CD4-positive, CD25-positive, alpha-beta regulatory T cell (primary cell): ENCODE data around the gene ATP1A2. TPM values are rescaled to one million over a fixed set of nuclear protein-coding genes. Genes with fewer than 3 reads are reported as not detected.
"Not testable (repeated sequence)": the region's sequence is repeated elsewhere in the genome, so short reads cannot be mapped to it uniquely, and the experiment has no call there.

Experiments
- ATAC-seq, 2 donors: fragments of 150-1000 bp; cut with Tn5 transposase; one replicate each; pipeline ENCODE4 v1.10.0; 2021; ENCODE audit warnings: low read depth in 2 of 2, moderate number of reproducible peaks in 2 of 2, moderate library complexity in 1 of 2
- DNase-seq, 3 donors: peaks; one replicate each; pipeline versions ENCODE4 v3.0.0 to v3.0.0-alpha.2; 2012 to 2022; ENCODE audit warnings: mixed read lengths in 1 of 3
- H3K27ac ChIP-seq: one replicate; pipeline ENCODE4 v1.7.0; 2013; ENCODE audit warnings: mild to moderate bottlenecking, low read length; ENCODE audit not compliant: insufficient read depth, poor library complexity, severe bottlenecking
- H3K27me3 ChIP-seq: one replicate; pipeline ENCODE4 v1.7.0; 2013; ENCODE audit warnings: low read length; ENCODE audit not compliant: control insufficient read depth, insufficient read depth
- H3K36me3 ChIP-seq: one replicate; pipeline ENCODE4 v1.7.0; 2013; ENCODE audit warnings: mild to moderate bottlenecking, low read length, moderate library complexity; ENCODE audit not compliant: control insufficient read depth, insufficient read depth
- H3K4me1 ChIP-seq: 2 replicates; pipeline ENCODE4 v1.7.0; 2013; ENCODE audit warnings: mild to moderate bottlenecking, low read length; ENCODE audit not compliant: insufficient read depth, control insufficient read depth, poor library complexity, severe bottlenecking
- H3K4me3 ChIP-seq: one replicate; pipeline ENCODE4 v1.7.0; 2013; ENCODE audit warnings: low read depth, mild to moderate bottlenecking, low read length, moderate library complexity
- H3K9me3 ChIP-seq, 2 experiments: 1 replicate in 1 of 2; 2 replicates in 1 of 2; pipeline ENCODE4 v1.7.0; 2013; ENCODE audit warnings: low read length in 2 of 2, mild to moderate bottlenecking in 1 of 2, moderate library complexity in 1 of 2; ENCODE audit not compliant: control insufficient read depth in 2 of 2
- H3K27ac Mint-ChIP-seq, 3 donors: one replicate each; pipeline ENCODE4 v1.8.0; 2020 to 2022; ENCODE audit warnings: mild to moderate bottlenecking in 3 of 3, mixed read lengths in 3 of 3, moderate library complexity in 2 of 3
- H3K27me3 Mint-ChIP-seq: one replicate; pipeline ENCODE4 v1.8.0; 2022; ENCODE audit warnings: mild to moderate bottlenecking, mixed read lengths
- H3K36me3 Mint-ChIP-seq: one replicate; pipeline ENCODE4 v1.8.0; 2020; ENCODE audit warnings: mixed read lengths
- H3K4me1 Mint-ChIP-seq, 4 donors: one replicate each; pipeline ENCODE4 v1.8.0; 2020 to 2022; ENCODE audit warnings: mixed read lengths in 4 of 4, mild to moderate bottlenecking in 1 of 4
- H3K4me3 Mint-ChIP-seq, 4 donors: one replicate each; pipeline ENCODE4 v1.8.0; 2020 to 2022; ENCODE audit warnings: mild to moderate bottlenecking in 4 of 4, mixed read lengths in 4 of 4, moderate library complexity in 3 of 4
- H3K9me3 Mint-ChIP-seq, 7 donors: one replicate each; pipeline ENCODE4 v1.8.0; 2020 to 2022; ENCODE audit warnings: mixed read lengths in 7 of 7, mild to moderate bottlenecking in 3 of 7, moderate library complexity in 2 of 7
- polyA plus RNA-seq, 4 donors: library from polyadenylated mRNA; unstranded; fragments of 300-500 nt; fragmentation: Illumina TruSeq; gene quantifications; one replicate each; pipeline ENCODE4 v1.2.3, GENCODE V29; 2021
- total RNA-seq: library from RNA; stranded (reverse); gene quantifications from one replicate; pipeline ENCODE4 v1.2.3, GENCODE V29; 2022

The ATP1A2 gene
- total and polyA plus RNA-seq, 5 donors from 2014 or later = not detected

- no peak overlapping the region for H3K4me3 Mint-ChIP-seq
- no peaks in the 10 kb centered on the region for H3K27me3 ChIP-seq
- H3K9me3 ChIP-seq = no peaks in the 10 kb centered on the region
- H3K4me1 Mint-ChIP-seq = no peaks in the 10 kb centered on the region
- H3K27me3 Mint-ChIP-seq = no peaks in the 10 kb centered on the region
- ATAC-seq (no peak), DNase-seq (no peak)
- no peaks in the 10 kb centered on the region for H3K36me3 ChIP-seq
- no peak overlapping the region for H3K27ac Mint-ChIP-seq
- no peaks in the 10 kb centered on the region for H3K9me3 Mint-ChIP-seq
- H3K36me3 Mint-ChIP-seq = no peaks in the 10 kb centered on the region
- H3K4me3 ChIP-seq = no peak overlapping the region
- no peaks in the 10 kb centered on the region for H3K4me1 ChIP-seq
- H3K27ac ChIP-seq = no peak overlapping the region
These were observed 9.3 kb downstream of the ATP1A2 start for GRCh38 chr1:160124705-160125478.

- no peaks in the 10 kb centered on the region for H3K4me1 Mint-ChIP-seq
- no peak for ATAC-seq
- no peak for DNase-seq
- Histone ChIP-seq H3K4me3 (no peak overlapping the region), H3K27me3 (no peaks in the 10 kb centered on the region), H3K36me3 (no peaks in the 10 kb centered on the region), H3K4me1 (no peaks in the 10 kb centered on the region), H3K9me3 (no peaks in the 10 kb centered on the region), H3K27ac (no peak overlapping the region)
- no peaks in the 10 kb centered on the region for H3K9me3 Mint-ChIP-seq
- H3K27ac Mint-ChIP-seq = no peak overlapping the region
- H3K27me3 Mint-ChIP-seq = no peaks in the 10 kb centered on the region
- H3K4me3 Mint-ChIP-seq = no peak overlapping the region
- no peaks in the 10 kb centered on the region for H3K36me3 Mint-ChIP-seq
These were observed 10.2 kb downstream of the ATP1A2 start for GRCh38 chr1:160125746-160126145.

GRCh38 chr1:160126342-160126741 is 10.8 kb downstream of the ATP1A2 start:
- not testable (repeated sequence) for H3K4me3 Mint-ChIP-seq, H3K27me3 Mint-ChIP-seq, H3K4me1 ChIP-seq, H3K27ac Mint-ChIP-seq, H3K36me3 Mint-ChIP-seq, ATAC-seq, H3K27ac ChIP-seq, H3K4me3 ChIP-seq, H3K36me3 ChIP-seq, DNase-seq, H3K4me1 Mint-ChIP-seq, H3K9me3 Mint-ChIP-seq, H3K9me3 ChIP-seq, H3K27me3 ChIP-seq

GRCh38 chr1:160127381-160127780 is 11.8 kb downstream of the ATP1A2 start:
- no peak for ATAC-seq
- Histone ChIP-seq H3K4me3 (no peak overlapping the region), H3K4me1 (no peaks in the 10 kb centered on the region), H3K27ac (no peak overlapping the region), H3K36me3 (no peaks in the 10 kb centered on the region), H3K9me3 (no peaks in the 10 kb centered on the region), H3K27me3 (peaks cover 2% of the 10 kb centered on the region)
- Mint-ChIP-seq H3K36me3 (no peaks in the 10 kb centered on the region), H3K4me1 (no peaks in the 10 kb centered on the region), H3K9me3 (no peaks in the 10 kb centered on the region), H3K4me3 (no peak overlapping the region), H3K27ac (no peak overlapping the region), H3K27me3 (no peaks in the 10 kb centered on the region)
- no peak for DNase-seq

- H3K4me1 ChIP-seq = no peaks in the 10 kb centered on the region
- H3K36me3 ChIP-seq = no peaks in the 10 kb centered on the region
- no peaks in the 10 kb centered on the region for H3K9me3 ChIP-seq
- Mint-ChIP-seq H3K27me3 (no peaks in the 10 kb centered on the region), H3K9me3 (no peaks in the 10 kb centered on the region), H3K36me3 (no peaks in the 10 kb centered on the region), H3K4me1 (no peaks in the 10 kb centered on the region), H3K27ac (peak overlapping the region in 2 of 3 donors; percentile 4 to 58), H3K4me3 (no peak overlapping the region)
- H3K27ac ChIP-seq = no peak overlapping the region
- DNase-seq = no peak
- H3K27me3 ChIP-seq = peaks cover 2% of the 10 kb centered on the region
- H3K4me3 ChIP-seq = no peak overlapping the region
- ATAC-seq = no peak
These were observed 12.4 kb downstream of the ATP1A2 start for GRCh38 chr1:160127865-160128523.

- H3K4me3 Mint-ChIP-seq = no peak overlapping the region
- no peaks in the 10 kb centered on the region for H3K9me3 ChIP-seq
- no peak overlapping the region for H3K4me3 ChIP-seq
- DNase-seq (no peak), ATAC-seq (no peak)
- no peak overlapping the region for H3K27ac ChIP-seq
- no peaks in the 10 kb centered on the region for H3K27me3 Mint-ChIP-seq
- H3K36me3 ChIP-seq = no peaks in the 10 kb centered on the region
- H3K4me1 Mint-ChIP-seq = no peaks in the 10 kb centered on the region
- peaks cover 4% of the 10 kb centered on the region for H3K27me3 ChIP-seq
- H3K27ac Mint-ChIP-seq = no peak overlapping the region
- H3K4me1 ChIP-seq = no peaks in the 10 kb centered on the region
- H3K36me3 Mint-ChIP-seq = no peaks in the 10 kb centered on the region
- H3K9me3 Mint-ChIP-seq = no peaks in the 10 kb centered on the region
These were observed 13.1 kb downstream of the ATP1A2 start for GRCh38 chr1:160128636-160129035.

GRCh38 chr1:160129046-160129445 is 13.5 kb downstream of the ATP1A2 start:
- H3K4me1 Mint-ChIP-seq = no peaks in the 10 kb centered on the region
- no peak for ATAC-seq
- H3K27ac ChIP-seq = no peak overlapping the region
- no peaks in the 10 kb centered on the region for H3K4me1 ChIP-seq
- no peak for DNase-seq
- H3K36me3 ChIP-seq = no peaks in the 10 kb centered on the region
- H3K4me3 ChIP-seq = no peak overlapping the region
- no peaks in the 10 kb centered on the region for H3K36me3 Mint-ChIP-seq
- H3K4me3 Mint-ChIP-seq = no peak overlapping the region
- no peaks in the 10 kb centered on the region for H3K9me3 Mint-ChIP-seq
- H3K27me3 Mint-ChIP-seq = no peaks in the 10 kb centered on the region
- no peaks in the 10 kb centered on the region for H3K9me3 ChIP-seq
- H3K27me3 ChIP-seq = peaks cover 4% of the 10 kb centered on the region
- no peak overlapping the region for H3K27ac Mint-ChIP-seq

- no peak for DNase-seq
- no peak for ATAC-seq
- Histone ChIP-seq H3K4me3 (no peak overlapping the region), H3K9me3 (no peaks in the 10 kb centered on the region), H3K27me3 (peaks cover 4% of the 10 kb centered on the region), H3K27ac (no peak overlapping the region), H3K36me3 (no peaks in the 10 kb centered on the region), H3K4me1 (no peaks in the 10 kb centered on the region)
- H3K27me3 Mint-ChIP-seq = no peaks in the 10 kb centered on the region
- no peaks in the 10 kb centered on the region for H3K4me1 Mint-ChIP-seq
- no peaks in the 10 kb centered on the region for H3K36me3 Mint-ChIP-seq
- no peak overlapping the region for H3K27ac Mint-ChIP-seq
- no peak overlapping the region for H3K4me3 Mint-ChIP-seq
- no peaks in the 10 kb centered on the region for H3K9me3 Mint-ChIP-seq
These were observed 14.0 kb downstream of the ATP1A2 start for GRCh38 chr1:160129558-160129957.
